NCI-H345 (cell line): ENCODE measurements around the gene RAD51B.

ENCODE experiments used
- DNase-seq: peaks from one replicate; lab custom pipeline; 2025; lab: John Stamatoyannopoulos, UW

RAD51B gene

GRCh38 chr14:68145539-68145938 lies 326.0 kb downstream of the RAD51B start:
- DNase-seq: no peak

DNA sequence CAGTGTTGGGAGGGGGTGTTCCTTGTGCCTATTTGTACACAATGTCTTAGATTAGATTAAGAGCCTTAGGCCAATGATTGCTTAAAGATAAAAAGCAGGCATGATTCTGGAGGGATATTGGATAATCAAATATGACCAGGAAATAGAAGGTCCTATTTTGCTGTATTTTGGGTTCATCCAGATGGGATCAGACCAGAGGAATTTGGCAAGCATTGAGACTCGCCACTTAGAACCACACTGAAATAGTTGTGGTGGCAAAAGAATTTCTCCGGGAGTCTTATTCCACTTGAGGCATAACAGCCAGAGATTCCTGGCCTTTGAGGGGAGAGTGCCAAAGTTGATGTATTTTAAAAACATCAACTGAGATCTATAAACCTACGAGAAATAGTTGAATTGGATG lies 327.2 kb downstream of the RAD51B start:
- no peak for DNase-seq

GRCh38 chr14:68147303-68147702 lies 327.7 kb downstream of the RAD51B start:
- DNase-seq: no peak

DNA sequence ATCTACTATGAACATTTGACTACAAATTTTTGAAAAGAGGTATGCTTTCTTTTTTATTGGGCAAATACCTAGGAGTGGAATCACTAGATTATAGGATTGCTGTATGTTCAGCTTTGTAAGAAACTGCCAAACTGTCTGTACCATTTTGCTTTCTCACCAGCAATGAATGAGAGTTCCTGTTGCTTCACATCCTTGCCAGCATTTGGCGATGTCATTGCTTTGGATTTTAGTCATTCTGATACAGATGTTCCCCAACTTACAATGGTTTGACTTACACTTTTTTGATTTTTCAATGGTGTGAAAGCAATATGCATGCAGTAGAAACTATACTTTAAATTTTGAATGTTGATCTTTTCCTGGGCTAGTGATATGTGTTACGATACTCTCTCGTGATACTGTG lies 328.7 kb downstream of the RAD51B start:
- DNase-seq: no peak

DNA sequence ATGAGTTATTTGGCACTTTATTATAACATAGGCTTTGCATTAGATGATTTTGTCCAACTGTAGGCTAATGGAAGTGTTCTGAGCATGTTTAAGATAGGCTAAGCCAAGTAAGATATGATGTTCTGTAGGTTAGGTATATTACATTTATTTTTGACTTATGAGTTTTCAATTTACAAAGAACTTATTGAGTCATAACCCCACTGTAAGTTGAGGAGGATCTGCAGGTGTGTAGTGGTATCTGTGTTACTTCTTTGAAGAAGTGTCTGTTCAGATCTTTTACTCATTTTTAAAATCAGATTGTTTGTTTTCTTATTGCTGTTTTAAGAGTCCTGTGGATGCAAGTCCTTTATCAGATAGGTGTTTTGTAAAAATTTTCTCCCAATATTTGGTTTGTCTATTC lies 329.2 kb downstream of the RAD51B start:
- DNase-seq: no peak

DNA sequence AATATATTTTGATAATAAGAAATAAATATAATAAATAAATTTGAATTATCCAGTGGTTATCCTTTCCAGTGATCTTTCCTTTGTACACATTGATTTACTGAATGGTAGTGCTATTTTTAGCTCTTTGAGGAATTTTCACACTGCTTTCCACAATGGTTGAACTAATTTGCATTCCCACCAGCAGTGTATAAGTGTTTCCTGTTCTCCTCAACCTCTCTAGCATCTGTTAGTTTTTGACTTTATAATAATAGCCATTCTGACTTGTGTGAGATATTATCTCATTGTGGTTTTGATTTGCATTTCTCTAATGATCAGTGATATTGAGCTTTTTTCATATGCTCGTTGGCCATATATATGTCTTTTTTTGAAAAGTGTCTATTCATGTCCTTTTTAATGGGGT lies 333.7 kb downstream of the RAD51B start:
- no peak for DNase-seq

DNA sequence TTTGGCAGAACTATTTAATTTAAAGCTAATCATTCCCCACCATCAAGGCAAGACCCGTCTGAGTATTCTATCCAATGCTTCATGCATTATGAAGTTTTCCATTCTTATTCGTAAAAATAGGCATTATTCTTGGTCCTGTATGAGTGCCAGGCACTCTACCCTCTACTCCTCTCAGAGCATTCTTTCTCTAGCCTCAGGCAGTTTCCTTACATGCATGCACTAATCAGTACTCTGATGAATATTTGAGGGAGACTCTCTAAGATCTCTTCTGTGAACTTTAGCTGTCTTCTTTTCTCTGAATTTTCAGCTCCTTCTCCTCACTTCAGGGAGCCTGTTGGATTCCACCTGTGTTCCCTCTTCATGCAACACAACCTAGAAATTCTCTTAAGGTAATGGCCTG lies 334.7 kb downstream of the RAD51B start:
- no peak for DNase-seq

GRCh38 chr14:68157971-68158371 lies 338.4 kb downstream of the RAD51B start:
- DNase-seq: no peak

DNA sequence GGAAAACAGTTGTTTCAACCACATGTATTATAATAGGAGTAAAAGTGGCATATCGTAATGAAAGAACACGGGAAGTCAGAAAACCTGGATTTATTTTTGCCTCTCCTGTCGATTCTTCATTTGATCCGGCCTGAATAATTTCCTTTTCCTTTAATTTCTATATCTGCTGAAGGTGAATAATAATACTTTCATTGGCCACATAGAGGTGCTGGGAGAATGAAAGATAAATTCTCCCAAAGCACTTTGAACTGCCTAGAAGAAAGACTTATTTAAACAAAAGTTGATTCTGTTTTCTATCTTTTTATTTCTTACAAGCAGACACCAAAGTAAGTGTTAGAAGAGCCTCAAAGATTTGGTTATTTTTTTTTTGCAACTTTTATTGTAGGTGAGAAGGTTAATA lies 339.1 kb downstream of the RAD51B start:
- DNase-seq: no peak

GRCh38 chr14:68159701-68160633 lies 340.4 kb downstream of the RAD51B start:
- no peak for DNase-seq

GRCh38 chr14:68160779-68161546 lies 341.4 kb downstream of the RAD51B start:
- no peak for DNase-seq

GRCh38 chr14:68162887-68163286 lies 343.3 kb downstream of the RAD51B start:
- no peak for DNase-seq

DNA sequence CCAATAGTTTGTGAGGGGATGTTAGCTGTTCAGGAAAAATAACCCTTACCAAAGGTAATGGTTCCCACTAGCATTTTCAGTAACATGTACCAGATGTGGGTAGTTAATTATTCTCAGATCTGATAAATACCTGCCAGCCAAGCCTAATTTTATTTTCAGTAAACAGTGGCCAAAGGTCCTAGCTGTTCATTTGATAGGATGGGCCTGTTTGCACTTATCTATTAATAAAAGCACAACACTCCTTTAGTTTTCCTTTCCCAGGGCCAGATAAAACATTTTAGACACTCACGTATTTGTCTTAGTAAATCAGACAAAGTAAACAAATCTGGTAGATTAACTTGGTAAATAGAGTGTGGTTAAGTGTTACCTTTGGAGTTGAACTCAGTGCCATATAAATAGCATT lies 345.1 kb downstream of the RAD51B start:
- DNase-seq: no peak

- DNase-seq: no peak
Measured at GRCh38 chr14:68165274-68165843, 345.8 kb downstream of the RAD51B start.

- DNase-seq: no peak
Measured at GRCh38 chr14:68166731-68167382, 347.3 kb downstream of the RAD51B start.

DNA sequence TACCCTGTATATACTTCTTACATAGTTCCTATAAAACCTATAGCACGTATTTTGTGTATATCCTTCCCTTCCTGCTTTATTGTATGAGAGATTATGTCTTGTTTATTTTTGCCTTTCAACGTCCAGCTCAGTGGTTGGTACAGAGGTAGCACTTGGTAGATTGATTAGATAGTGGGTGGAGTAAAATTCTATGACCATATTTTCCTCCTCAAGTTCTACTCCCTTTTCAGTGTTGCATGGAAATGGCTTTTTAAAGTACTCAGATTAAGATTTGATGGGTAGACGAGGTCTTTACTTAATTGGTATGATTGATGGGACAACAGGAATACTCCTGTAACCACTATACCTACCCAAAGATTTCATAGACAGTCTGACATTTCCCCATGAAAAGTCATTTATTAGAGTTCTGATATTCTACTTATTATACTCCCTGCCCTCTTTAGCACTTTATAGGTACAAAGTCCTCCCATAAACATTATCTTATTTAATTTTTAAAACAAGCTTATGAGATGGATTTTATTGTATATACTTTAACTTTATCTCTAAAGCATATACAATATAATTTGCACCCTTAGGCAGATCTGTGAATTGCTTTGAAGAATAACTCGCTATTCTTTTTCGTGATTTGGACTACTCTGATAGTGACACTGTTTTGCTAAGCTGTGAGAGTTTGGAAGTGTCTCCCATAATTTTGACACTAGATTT lies 348.0 kb downstream of the RAD51B start:
- no peak for DNase-seq

GRCh38 chr14:68168460-68169109 lies 349.0 kb downstream of the RAD51B start:
- no peak for DNase-seq

DNA sequence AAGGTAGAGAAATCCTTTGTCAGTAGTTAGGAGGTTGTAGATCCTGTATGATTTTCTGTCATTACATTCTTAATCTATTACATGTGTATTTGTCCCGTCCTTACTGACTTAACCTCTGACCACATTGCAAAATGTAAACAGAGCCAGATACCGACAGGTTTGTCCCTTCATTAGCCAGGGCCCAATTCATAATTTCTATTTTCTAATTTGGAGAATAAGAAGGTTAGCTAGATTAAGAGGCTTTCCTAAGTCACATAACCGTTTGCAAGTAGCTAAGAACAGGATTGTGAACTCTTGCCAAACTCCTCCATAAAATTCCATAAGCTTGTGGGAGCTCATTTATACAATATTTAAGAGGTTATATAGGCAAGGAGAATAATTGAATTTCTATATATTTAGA lies 352.6 kb downstream of the RAD51B start:
- no peak for DNase-seq

GRCh38 chr14:68172627-68173026 lies 353.0 kb downstream of the RAD51B start:
- no peak for DNase-seq

DNA sequence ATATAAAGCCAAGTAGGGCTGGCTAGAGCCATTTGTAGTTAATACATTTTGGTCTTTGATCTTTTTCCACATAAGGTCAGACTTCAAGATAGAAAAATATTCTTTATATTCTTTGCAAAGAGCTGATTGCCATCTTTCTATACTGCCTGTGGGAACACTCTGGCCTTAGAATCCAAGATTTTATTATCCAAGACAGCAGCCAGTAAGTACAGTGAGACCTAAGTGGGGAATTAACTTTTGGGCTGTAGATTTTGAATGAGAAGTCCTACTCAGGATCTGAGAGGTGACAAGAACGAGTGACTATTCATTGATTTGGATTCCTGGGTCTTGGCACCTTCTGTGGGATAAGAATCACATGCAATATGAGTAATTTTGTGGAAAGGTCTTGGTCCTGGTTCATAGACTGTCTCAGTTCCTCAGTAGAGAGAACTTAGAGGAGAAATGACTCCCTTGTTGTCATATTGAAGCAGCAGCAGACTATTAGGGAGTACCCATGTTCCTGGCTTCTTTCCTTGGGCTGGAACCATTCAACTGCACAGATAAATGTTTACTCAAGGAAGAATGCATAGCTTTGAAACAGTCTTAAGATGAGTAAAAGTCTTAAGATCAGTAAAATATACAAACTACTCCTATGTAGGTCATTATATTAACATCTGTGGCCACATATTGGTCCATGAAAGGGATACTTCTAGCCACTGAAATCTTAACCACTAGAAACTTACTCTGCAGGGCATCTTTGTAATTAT lies 353.8 kb downstream of the RAD51B start:
- DNase-seq: no peak
